Measurements from ENCODE around the gene FOXD3.
A peak's percentile ranks its signal among the peaks of the same experiment; 100 is the strongest.

The FOXD3 gene

DNA sequence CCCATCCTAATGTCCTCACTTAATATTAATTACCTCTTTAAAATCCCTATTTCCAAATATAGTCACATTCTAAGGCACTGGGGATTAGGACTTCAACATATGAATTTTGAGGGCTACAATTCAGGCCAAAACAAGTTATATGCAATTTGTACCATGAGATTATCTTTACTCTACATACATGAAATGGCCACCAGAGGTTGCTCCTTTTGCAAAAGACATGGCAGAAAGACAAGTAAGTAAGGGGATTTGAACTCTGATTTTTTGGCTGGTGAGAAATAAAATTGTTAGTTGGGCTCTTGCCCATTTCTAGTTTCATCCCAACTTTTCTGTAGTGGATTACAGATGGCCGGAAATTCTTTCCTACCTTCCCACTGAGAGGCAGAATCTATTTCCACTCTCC lies 40.2 kb downstream of the FOXD3 start:
- DNase-seq = no peak

- DNase-seq = no peak
These were observed 40.6 kb downstream of the FOXD3 start for GRCh38 chr1:63363014-63363413.

DNA sequence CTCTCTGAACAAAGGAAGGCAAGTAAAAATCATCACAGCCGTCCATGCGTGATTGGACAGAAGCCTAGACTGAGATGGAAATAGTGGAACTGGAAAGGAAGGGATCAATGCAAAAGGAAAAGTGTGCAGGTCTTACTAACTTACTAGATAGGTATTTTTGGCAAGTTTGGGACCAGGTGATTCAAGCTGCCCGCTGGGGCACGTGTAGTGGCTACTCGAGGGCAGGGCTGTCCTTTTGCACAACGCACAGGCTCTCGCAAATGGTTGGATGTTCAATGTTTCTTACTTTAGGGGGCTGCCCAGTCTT lies 44.5 kb downstream of the FOXD3 start:
- DNase-seq = no peak

GRCh38 chr1:63367215-63368103 lies 45.1 kb downstream of the FOXD3 start, which contains the start of gene ALG6:
Gene ALG6, plus strand, starts transcription at chr1:63367627. Its CDS starts 3,351 bp downstream, at chr1:63370978.
- peak; percentile 99 for DNase-seq

- no peak for DNase-seq
These were observed 45.8 kb downstream of the FOXD3 start for GRCh38 chr1:63368131-63368530.
